T-helper 2 cell treated with Interferon-gamma antibody and Interleukin-4, amounts not matched to agents 5 μg/mL and 100 μg/mL, for 36 hours (primary cell): ENCODE measurements around the gene TYR.
"Not testable (repeated sequence)": the region's sequence is repeated elsewhere in the genome, so short reads cannot be mapped to it uniquely, and the experiment has no call there.

ENCODE experiments used
- DNase-seq: peaks from one replicate; pipeline ENCODE4 v3.0.0; 2021; ENCODE audit warnings: low spot score
- H3K27ac Mint-ChIP-seq: one replicate; pipeline ENCODE4 v1.8.0; 2021; ENCODE audit warnings: mild to moderate bottlenecking, mixed read lengths
- H3K27me3 Mint-ChIP-seq: one replicate; pipeline ENCODE4 v1.8.0; 2021; ENCODE audit warnings: low read depth, mixed read lengths
- H3K36me3 Mint-ChIP-seq: one replicate; pipeline ENCODE4 v1.8.0; 2021; ENCODE audit warnings: low read depth, mixed read lengths
- H3K4me1 Mint-ChIP-seq: one replicate; pipeline ENCODE4 v1.8.0; 2021; ENCODE audit warnings: low read depth, mixed read lengths
- H3K4me3 Mint-ChIP-seq: one replicate; pipeline ENCODE4 v1.8.0; 2022; ENCODE audit warnings: mild to moderate bottlenecking, moderate library complexity, mixed read lengths
- H3K9me3 Mint-ChIP-seq: one replicate; pipeline ENCODE4 v1.8.0; 2021; ENCODE audit warnings: mixed read lengths

Gene TYR

GRCh38 chr11:89288004-89288403 is 110.3 kb downstream of the TYR start:
- H3K36me3 Mint-ChIP-seq, DNase-seq, H3K9me3 Mint-ChIP-seq, H3K4me1 Mint-ChIP-seq, H3K27me3 Mint-ChIP-seq, H3K4me3 Mint-ChIP-seq, H3K27ac Mint-ChIP-seq: not testable (repeated sequence)

GRCh38 chr11:89293965-89294679 is 116.4 kb downstream of the TYR start:
- Mint-ChIP-seq H3K4me1 (no peaks in the 10 kb centered on the region), H3K27ac (no peak overlapping the region), H3K36me3 (no peaks in the 10 kb centered on the region), H3K9me3 (no peaks in the 10 kb centered on the region), H3K27me3 (no peaks in the 10 kb centered on the region), H3K4me3 (no peak overlapping the region)
- DNase-seq: no peak

GRCh38 chr11:89295023-89295422 is 117.3 kb downstream of the TYR start:
- H3K27me3 Mint-ChIP-seq, DNase-seq, H3K4me1 Mint-ChIP-seq, H3K27ac Mint-ChIP-seq, H3K4me3 Mint-ChIP-seq, H3K36me3 Mint-ChIP-seq, H3K9me3 Mint-ChIP-seq: not testable (repeated sequence)

- H3K9me3 Mint-ChIP-seq, H3K27ac Mint-ChIP-seq, H3K4me1 Mint-ChIP-seq, DNase-seq, H3K36me3 Mint-ChIP-seq, H3K27me3 Mint-ChIP-seq, H3K4me3 Mint-ChIP-seq: not testable (repeated sequence)
Measured at GRCh38 chr11:89303029-89303428, 125.4 kb downstream of the TYR start.

GRCh38 chr11:89308272-89308671 is 130.6 kb downstream of the TYR start:
- not testable (repeated sequence) for H3K27ac Mint-ChIP-seq, H3K4me1 Mint-ChIP-seq, H3K4me3 Mint-ChIP-seq, H3K36me3 Mint-ChIP-seq, DNase-seq, H3K9me3 Mint-ChIP-seq, H3K27me3 Mint-ChIP-seq

- not testable (repeated sequence) for H3K27ac Mint-ChIP-seq, H3K27me3 Mint-ChIP-seq, H3K4me1 Mint-ChIP-seq, H3K36me3 Mint-ChIP-seq, H3K4me3 Mint-ChIP-seq, DNase-seq, H3K9me3 Mint-ChIP-seq
Measured at GRCh38 chr11:89309321-89309985, 131.8 kb downstream of the TYR start.

GRCh38 chr11:89310607-89311006 is 132.9 kb downstream of the TYR start:
- not testable (repeated sequence) for H3K9me3 Mint-ChIP-seq, H3K4me1 Mint-ChIP-seq, H3K27ac Mint-ChIP-seq, DNase-seq, H3K4me3 Mint-ChIP-seq, H3K36me3 Mint-ChIP-seq, H3K27me3 Mint-ChIP-seq

GRCh38 chr11:89321401-89321800 is 143.7 kb downstream of the TYR start:
- H3K4me3 Mint-ChIP-seq: no peak overlapping the region
- H3K36me3 Mint-ChIP-seq: no peaks in the 10 kb centered on the region
- no peaks in the 10 kb centered on the region for H3K27me3 Mint-ChIP-seq
- H3K27ac Mint-ChIP-seq: no peak overlapping the region
- H3K4me1 Mint-ChIP-seq: no peaks in the 10 kb centered on the region
- no peaks in the 10 kb centered on the region for H3K9me3 Mint-ChIP-seq
- no peak for DNase-seq

- Mint-ChIP-seq H3K9me3 (no peaks in the 10 kb centered on the region), H3K4me3 (no peak overlapping the region)
Measured at GRCh38 chr11:89327885-89328284, 150.2 kb downstream of the TYR start.

GRCh38 chr11:89331940-89332339 is 154.3 kb downstream of the TYR start:
- H3K36me3 Mint-ChIP-seq, H3K4me1 Mint-ChIP-seq, H3K27me3 Mint-ChIP-seq, H3K4me3 Mint-ChIP-seq, H3K27ac Mint-ChIP-seq, H3K9me3 Mint-ChIP-seq, DNase-seq: not testable (repeated sequence)

More at GRCh38 chr11:89327885-89328284, 150.2 kb downstream of the TYR start:
- Mint-ChIP-seq H3K27ac (no peak overlapping the region), H3K36me3 (no peaks in the 10 kb centered on the region), H3K27me3 (no peaks in the 10 kb centered on the region), H3K4me1 (no peaks in the 10 kb centered on the region)
- no peak for DNase-seq

GRCh38 chr11:89333704-89334103 is 156.0 kb downstream of the TYR start:
- H3K27ac Mint-ChIP-seq, H3K27me3 Mint-ChIP-seq, H3K4me3 Mint-ChIP-seq, DNase-seq, H3K36me3 Mint-ChIP-seq, H3K9me3 Mint-ChIP-seq, H3K4me1 Mint-ChIP-seq: not testable (repeated sequence)

- H3K27ac Mint-ChIP-seq, H3K4me3 Mint-ChIP-seq, H3K27me3 Mint-ChIP-seq, H3K9me3 Mint-ChIP-seq, H3K36me3 Mint-ChIP-seq, DNase-seq, H3K4me1 Mint-ChIP-seq: not testable (repeated sequence)
Measured at GRCh38 chr11:89337100-89337650, 159.5 kb downstream of the TYR start.

- not testable (repeated sequence) for H3K4me1 Mint-ChIP-seq, H3K27ac Mint-ChIP-seq, H3K9me3 Mint-ChIP-seq, DNase-seq, H3K27me3 Mint-ChIP-seq, H3K36me3 Mint-ChIP-seq, H3K4me3 Mint-ChIP-seq
Measured at GRCh38 chr11:89338073-89338472, 160.4 kb downstream of the TYR start.

- H3K4me3 Mint-ChIP-seq, H3K27me3 Mint-ChIP-seq, H3K4me1 Mint-ChIP-seq, H3K9me3 Mint-ChIP-seq, DNase-seq, H3K36me3 Mint-ChIP-seq, H3K27ac Mint-ChIP-seq: not testable (repeated sequence)
Measured at GRCh38 chr11:89340450-89340849, 162.8 kb downstream of the TYR start.
